ENCODE results near the gene ACKR1.

DNA sequence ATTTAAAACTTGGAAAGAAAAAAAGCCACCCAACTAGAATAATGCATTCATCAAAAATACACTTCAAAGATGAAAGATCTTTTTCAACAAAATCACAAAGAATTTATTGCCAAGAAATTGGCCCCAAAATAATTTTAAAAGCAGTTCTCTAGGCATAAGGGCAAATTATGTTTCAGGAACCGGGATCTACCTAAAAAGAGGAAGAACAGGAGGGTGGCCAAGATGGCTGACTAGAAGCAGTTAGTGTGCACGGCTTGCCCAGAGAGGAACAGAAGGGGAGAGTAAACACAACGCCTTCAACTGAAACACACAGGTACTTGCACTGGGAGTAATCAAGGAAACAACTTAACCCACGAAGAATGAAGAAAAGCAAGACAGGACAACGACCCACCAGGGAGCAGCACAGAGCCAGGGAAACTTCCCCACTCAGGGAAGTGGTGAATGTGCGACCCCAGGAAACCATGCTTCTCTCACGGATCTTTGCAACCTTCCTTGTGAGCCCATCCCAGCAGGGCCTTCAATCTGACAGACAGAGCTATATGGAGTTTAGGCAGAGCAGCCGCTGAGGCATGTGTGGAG is 46.1 kb downstream of the ACKR1 start:
- TF ChIP-seq, protein P1, sequence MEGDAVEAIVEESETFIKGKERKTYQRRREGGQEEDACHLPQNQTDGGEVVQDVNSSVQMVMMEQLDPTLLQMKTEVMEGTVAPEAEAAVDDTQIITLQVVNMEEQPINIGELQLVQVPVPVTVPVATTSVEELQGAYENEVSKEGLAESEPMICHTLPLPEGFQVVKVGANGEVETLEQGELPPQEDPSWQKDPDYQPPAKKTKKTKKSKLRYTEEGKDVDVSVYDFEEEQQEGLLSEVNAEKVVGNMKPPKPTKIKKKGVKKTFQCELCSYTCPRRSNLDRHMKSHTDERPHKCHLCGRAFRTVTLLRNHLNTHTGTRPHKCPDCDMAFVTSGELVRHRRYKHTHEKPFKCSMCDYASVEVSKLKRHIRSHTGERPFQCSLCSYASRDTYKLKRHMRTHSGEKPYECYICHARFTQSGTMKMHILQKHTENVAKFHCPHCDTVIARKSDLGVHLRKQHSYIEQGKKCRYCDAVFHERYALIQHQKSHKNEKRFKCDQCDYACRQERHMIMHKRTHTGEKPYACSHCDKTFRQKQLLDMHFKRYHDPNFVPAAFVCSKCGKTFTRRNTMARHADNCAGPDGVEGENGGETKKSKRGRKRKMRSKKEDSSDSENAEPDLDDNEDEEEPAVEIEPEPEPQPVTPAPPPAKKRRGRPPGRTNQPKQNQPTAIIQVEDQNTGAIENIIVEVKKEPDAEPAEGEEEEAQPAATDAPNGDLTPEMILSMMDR (conservative IDR thresholded peaks at IDR 0.05 in 1 of 2, IDR thresholded peaks at IDR 0.05 in 1 of 2; ENCODE audit: low read depth in 1 of 2, low read length in 2 of 2): no peak
- no peak for TF ChIP-seq EZH2 (IDR thresholded peaks at IDR 0.05; ENCODE audit: low read length, missing control alignments)

Data from fibroblast of lung (primary cell).